Measurements from ENCODE around the gene CABP1.
"Not testable (repeated sequence)": the region's sequence is repeated elsewhere in the genome, so short reads cannot be mapped to it uniquely, and the experiment has no call there.

The CABP1 gene

DNA sequence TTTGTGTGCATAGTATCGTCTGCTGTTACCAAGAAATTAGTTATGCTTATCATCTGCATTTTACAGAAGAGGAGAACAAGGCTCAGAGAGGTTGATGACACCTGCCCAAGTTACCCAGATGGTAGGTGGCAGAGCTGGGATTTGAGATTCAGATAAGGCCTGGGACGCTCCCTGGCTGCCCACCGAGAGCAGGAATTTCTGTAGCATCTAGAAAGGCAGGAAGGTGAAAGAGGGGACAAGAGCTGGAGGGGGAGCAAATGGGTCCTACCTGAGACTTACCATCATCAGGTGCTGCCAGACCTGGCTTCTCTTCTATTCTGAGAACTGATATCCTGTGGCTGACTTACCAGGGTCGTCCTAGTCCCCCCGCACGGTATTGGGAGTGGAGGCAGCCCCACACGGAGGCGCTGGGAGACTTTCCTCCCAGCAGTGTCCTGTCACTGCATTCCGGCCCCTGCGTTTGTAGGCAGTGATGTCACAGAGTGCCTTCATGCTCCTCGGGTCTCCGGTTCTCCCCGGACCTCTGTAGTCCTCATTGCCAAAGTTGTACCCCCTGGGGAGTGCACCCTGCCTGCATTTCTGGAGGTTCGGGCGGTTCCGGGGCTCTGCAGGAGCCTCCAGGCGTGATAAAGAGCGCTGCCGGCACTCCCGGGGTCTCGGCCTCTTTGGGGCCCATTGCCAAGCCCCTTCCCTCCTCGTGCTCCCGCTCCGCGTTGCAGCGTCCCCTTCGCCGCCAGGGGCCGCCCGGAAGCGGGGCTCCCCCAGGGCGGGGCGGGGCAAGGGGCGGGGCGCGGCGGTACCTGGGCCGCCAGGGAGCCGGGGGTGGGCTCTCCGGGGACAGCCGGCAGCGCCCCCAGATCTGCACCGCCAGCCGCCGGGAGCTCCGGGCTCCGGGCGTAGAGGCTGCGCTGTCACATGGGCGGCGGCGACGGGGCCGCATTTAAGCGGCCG, at the start of gene CABP1:
TSS of gene CABP1 (plus strand) at position 856 of the 951 bp plus-strand sequence. CDS start at position 916, 60 bp downstream.
- peak; percentile 67 for DNase-seq

DNA sequence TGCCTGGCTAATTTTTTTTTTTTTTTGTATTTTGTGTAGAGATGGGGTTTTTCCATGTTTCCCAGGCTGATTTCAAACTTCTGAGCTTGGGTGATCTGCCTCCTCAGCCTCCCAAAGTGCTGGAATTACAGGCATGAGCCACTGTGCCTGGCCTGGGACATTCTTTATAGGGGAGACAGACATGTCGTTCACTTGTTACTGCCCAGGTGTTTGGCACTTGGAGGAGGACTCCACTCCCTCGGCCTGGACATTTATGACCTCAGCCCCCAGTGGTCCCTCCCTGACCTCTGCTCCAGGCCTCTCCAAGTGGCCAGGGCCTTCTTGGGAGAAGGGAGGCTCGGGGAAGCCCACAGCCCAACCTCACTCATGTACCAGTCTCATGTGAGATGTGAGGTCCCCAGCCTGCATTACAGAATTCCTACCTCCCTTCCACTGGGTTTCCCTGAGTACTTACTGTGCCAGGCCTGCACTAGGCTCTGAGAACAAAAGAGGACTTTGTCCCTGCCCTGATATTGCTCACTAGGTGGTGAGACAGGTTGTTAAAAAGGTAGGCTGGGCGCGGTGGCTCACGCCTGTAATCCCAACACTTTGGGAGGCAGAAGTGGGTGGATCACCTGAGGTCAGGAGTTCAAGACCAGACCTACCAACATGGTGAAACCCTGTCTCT, 49.6 kb upstream of the CABP1 start:
- DNase-seq = no peak

DNA sequence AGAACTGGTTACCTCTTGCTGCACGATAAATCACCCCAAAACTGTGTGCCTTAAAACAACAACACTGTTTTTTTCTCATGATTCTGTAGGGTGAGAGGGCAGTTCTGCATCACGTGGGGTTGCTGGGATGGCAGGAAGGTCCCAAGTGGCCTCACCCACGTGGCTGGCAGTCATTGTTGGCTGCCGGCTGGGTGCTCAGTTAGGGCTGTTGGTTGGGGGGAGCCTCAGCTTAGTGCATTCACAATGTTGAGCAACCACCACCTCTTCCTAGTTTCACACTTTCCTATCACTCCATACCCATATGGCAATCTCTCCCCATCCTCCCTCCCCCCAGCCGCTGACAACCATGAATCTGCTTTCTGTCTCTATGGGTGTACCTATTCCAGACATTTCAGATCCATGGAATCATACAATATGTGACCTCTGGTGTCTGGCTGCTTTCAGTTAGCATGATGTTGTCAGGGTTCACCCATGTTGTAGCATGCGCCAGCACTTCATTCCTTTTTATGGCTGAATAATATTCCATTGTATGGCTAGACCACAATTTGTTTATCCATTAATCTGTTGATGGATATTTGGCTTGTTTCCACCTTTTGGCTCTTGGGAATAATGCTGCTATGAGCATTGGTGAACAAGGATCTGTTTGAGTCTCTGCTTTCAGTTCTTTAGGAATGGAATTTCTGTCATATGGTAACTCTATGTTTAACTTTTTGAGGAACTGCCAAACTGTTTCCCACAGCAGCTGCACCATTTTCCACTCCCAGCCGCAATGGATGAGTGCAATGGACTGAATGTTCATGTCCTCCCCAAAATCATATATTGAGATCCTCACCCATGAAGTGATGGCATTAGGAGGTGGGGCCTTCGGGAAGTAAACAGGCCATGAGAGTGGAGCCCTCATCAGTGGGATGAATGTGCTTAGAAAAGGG, 48.0 kb upstream of the CABP1 start:
- no peak for DNase-seq

DNA sequence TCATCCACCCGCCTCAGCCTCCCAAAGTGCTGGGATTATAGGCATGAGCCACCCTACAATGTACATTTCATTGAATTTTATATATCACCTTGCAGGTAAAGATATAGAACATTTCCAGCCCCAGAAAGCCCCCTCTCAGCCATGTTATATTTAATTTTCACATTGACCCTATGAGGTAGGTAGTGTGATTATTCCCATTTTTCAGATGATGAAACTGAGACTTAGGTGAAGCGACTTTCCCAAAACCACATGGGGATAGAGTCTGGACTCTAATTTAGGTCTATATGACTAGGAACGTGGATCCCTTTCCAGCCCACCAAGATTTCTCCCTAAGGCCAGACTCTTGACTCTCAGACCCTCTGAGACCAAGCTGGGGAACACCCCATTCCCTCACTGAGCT, 43.5 kb upstream of the CABP1 start:
- no peak for DNase-seq

DNA sequence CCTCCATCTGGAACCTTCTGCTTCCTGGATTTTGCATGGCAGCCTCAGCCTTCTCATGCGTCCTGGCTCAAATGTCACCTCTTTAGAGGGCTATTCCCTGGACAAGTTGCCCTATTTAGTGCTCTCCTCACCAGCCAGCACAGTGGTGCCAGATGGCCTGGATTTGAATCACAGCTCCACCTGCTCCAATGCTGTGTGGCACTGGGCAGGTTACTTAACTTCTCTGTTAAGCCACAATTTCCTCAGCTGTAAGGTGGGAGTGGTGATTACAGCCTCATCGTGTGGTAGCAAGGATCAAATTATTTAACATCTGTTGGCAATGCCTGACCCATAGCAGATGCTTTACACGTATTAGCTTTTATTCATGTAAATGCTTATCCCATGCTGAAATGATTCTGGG, 42.6 kb upstream of the CABP1 start:
- no peak for DNase-seq

DNA sequence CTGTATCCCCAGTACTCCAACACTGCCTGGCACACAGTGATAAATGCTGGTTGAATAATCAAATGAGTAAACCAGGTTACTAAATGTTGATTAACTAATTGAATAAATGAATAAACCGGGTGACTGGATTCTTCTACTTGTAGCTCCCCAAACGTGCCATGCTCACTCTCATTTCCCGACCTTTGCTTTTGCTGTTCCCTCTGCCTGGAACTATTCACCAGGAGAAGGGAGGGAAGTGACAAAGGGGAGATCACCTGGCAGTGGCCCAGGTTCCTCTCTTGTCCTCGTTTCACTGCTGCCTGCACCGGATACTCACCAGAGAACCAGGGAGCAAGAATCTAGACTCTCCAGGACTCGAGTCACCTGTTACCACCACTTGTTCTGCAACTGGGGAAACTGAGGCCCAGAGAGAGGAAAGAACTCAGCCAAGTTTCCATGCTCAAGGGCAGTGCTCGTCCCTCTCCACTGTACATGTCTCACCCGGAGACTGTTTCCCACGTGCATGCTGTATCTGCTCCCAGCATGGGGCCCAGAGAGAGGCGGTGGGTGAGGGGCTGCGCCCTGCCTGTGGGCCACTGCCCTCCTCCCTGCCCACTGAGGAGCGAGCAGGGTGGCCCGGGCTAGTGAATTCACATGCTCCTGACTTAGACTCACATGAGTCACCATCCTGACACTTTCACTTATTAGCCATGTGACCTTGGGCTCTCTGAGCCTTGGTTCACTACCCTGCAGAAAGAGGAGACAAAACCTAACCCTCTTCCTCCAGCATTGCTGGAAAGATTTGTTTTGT, 41.6 kb upstream of the CABP1 start:
- no peak for DNase-seq

DNA sequence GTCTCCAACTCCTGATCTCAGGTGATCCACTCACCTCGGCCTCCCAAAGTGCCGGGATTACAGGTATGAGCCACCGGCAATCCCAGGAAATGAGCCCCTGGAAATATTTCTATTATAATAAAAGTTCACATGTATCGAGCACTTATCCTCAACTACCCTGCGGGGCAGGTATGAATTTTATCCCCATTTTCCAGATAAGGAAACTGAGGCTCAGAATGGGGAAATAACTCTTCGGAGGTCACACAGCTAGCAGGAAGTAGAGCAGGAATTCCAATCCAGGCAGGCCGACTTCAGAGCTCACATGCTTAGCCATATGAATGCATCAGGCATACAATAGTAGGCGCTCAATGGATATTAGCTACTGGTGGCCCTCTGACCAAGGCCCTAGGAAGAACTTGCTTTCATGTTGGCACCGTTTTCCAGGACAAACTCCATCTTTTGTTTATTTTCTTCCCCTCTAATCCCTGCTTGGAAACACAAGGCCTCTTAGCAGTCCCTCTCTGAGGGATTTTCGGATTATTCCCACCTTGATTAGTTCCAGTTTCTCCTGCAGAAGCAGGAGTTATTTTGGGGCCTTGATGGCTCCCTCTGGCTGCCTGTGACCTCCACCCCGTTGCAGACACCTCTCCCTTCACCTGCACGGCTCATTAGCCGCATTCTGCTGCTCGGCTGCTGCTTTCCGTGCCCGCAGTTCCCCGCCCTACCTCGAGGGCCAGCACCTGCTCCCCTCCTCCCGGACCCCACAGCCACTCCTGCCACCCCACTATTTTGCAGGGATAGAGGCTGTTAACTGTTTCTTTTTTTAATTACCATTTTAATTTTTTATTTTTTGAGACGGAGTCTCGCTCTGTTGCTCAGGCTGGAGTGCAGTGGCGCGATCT, 40.5 kb upstream of the CABP1 start:
- no peak for DNase-seq

DNA sequence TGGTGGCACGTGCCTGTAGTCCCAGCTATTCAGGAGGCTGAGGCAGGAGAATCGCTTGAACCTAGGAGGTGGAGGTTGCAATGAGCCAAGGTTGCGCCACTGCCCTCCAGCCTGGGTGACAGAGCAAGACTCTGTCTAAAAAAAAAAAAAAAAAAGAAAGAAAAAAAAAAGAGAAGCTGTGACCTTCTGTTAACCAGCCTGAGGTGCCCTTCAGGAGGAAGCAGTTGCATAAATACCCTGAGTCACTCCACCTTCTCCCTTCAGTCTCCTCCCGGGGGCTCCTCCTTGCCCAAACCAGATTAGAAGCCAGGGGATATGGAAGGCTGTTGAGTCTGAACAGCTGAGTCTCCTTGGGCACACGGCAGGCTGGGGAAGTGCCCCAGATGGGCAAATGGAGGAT, 38.0 kb upstream of the CABP1 start:
- DNase-seq = not testable (repeated sequence)

DNA sequence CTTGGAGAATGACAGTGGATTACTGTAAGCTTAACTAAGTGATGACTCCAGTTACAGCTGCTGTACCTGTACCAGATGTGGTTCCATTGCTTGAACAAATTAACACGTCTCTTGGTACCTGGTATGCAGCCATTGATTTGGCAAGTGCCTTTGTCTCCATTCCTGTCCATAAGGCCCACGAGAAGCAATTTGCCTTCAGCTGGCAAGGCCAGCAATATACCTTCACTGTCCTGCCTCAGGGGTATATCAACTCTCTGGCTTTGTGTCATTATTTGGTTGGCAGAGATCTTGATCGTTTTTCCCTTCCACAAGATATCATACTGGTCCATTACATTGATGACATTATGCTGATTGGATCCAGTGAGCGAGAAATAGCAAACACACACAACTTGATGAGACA, 29.9 kb upstream of the CABP1 start:
- DNase-seq = no peak

DNA sequence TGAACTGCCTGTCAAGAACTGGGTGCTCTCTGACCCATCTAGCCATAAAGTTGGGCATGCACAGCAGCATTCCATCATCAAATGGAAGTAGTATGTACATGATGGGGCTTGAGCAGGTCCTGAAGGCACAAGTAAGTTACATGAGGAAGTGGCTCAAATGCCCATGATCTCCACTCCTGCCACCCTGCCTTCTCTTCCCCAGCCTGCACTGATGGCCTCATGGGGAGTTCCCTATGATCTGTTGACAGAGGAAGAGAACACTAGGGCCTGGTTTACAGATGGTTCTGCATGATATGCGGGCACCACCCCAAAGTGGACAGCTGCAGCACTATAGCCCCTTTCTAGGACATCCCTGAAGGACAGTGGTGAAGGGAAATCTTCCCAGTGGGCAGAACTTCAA, 28.9 kb upstream of the CABP1 start:
- DNase-seq = not testable (repeated sequence)

DNA sequence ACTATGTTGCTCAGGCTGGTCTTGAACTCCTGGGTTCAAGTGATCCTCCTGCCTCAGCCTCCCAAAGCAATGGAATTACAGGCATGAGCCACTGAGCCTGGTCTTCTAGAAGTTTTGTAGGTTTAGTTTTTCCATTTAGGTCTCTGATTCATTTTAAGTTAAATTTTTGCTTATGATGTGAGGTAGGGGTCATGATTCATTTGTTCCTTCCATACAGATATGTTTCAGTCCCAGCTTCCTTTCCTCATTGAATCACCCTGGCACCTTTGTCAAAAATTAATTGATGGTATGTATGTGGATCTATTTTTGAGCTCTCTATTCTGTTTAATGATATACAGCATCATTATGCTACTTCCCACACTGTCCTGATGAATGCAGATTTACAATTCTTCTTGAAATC, 25.6 kb upstream of the CABP1 start:
- DNase-seq = no peak

DNA sequence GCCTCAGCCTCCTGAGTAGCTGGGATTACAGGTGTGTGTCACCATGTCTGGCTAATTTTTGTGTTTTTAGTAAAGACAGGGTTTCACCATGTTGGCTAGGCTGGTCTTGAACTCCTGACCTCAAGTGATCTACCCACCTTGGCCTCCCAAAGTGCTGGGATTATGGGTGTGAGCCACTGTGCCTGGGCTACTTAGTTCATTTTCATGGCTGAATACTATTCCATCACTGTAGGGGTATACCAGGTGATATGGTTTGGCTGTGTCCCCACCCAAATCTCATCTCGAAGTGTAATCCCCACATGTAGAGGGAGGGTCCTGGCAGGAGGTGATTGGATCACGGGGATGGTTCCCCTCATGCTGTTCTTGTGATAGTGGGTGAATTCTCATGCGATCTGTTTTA, 23.2 kb upstream of the CABP1 start:
- not testable (repeated sequence) for DNase-seq

DNA sequence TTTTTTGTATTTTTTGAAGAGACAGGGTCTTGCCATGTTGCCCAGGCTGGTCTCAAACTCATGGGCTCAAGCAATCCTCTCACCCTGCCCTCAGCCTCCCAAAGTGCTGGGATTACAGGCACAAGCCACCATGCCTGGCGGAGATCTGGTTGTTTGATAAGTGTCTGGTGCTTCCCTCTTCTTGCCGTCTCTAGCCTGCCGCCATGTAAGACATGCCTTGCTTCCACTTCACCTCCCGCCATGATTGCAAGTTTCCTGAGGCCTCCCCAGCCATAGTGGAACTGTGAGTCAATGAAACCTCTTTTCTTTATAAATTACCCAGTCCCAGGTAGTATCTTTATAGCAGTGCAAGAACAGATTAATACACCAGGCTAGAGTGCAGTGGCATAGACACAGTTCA, 22.7 kb upstream of the CABP1 start:
- not testable (repeated sequence) for DNase-seq

DNA sequence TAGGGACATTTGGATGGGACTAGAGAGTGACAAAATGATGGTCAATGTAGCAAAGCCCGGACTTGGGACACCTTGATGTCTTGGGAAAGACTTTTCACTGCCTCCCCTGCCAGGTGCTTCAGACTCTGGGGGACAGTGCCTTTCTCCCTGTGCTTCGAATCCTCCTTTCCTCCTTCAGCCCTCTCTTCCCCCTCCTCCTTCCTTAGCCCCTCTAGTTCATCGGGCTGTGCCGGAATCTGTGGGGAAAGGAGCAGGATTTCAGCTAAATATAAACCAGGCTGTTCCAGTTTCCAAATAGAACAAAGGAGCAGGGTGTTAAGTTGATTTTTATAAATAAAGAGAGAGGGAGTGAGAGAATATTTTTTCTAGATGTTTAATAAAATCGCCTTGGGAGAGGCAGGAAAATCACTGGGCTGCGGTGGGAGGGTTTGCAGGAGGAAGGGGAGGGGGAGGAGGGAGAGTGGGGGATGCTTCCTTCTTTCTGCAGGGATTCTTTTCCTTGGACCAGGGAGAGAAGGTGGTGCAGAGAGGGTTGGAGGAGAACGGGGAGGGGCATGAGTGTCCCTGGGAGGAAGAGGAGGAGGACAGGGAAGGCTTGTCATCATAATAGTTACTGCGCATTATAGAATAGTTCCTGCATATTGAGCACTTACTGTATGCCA, 21.3 kb upstream of the CABP1 start:
- no peak for DNase-seq

DNA sequence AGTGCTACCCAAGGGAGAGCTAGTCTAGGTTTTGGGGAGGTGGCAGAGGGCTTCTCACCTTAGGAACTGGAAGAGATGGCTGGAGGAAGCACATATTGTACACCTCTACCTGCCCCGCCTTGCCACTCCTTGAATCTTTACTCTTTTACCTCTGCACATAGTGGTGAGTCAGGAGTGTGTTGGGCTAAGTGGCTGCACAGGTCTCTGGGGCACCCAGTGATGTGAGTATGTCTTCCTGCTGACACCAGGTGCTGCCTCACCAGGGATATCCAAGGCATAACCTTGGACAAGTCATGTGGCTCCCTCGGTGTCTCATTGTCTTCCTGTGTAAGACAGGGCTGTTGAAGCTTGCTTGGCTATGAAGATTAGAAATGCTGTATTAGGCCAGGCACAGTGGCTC, 19.8 kb upstream of the CABP1 start:
- DNase-seq = no peak

DNA sequence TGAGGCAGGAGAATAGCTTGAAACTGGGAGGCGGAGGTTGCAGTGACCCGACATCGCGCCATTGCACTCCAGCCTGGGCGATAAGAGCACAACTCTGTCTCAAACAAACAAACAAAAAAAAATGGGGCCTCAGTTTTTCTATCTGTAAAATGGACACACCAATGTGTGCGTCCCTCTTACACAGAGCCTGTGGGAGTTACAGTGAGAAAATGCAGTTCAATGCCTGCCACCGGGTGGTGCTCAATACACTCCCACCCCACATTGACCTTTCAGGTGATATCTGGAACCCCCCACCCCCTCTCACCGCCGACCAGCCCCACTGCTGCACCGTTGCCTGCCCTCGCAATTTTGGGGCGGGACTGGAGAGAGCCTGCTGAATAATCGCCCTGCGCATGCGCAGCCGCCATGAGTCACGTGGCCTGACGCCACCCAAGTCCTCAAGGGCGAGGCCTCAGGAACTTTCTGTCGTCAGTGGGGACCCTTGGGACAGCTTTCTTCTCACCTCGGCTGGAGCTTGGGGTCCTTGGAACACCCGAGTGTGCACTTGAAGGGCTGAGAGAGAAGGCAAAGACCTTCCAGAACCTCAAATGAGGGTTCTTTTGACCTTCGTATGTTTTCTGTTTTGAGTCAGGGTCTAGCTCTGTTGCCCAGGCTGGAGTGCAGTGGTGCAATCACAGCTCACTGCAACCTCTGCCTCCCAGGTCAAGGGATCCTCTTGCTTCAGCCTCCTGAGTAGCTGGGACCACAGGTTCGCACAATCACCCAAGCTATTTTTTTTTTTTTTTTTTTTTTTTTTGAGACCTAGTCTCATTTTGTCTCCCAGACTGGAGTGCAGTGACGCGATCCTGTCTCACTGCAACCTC, 14.6 kb upstream of the CABP1 start:
- peak; percentile 39 for DNase-seq

DNA sequence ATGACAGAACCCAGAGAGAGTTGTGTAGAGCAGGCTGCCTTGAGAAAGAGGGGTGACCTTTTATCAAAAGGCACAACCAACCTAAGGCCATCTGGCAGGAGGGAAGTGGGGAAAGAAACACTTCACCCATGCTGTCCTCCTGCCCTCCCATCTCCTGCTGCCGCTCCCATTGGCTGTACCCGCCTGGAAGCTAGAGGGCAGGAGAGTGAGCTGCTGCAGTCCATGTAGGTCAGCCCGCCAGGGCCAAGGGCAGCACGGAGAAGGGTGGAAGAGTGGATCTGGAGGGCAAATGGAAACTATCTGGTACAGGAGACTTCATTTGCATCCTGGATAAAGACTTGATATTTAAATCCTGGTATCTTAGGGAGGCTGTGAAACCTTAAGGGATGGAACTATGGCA, 11.5 kb upstream of the CABP1 start:
- DNase-seq = no peak

DNA sequence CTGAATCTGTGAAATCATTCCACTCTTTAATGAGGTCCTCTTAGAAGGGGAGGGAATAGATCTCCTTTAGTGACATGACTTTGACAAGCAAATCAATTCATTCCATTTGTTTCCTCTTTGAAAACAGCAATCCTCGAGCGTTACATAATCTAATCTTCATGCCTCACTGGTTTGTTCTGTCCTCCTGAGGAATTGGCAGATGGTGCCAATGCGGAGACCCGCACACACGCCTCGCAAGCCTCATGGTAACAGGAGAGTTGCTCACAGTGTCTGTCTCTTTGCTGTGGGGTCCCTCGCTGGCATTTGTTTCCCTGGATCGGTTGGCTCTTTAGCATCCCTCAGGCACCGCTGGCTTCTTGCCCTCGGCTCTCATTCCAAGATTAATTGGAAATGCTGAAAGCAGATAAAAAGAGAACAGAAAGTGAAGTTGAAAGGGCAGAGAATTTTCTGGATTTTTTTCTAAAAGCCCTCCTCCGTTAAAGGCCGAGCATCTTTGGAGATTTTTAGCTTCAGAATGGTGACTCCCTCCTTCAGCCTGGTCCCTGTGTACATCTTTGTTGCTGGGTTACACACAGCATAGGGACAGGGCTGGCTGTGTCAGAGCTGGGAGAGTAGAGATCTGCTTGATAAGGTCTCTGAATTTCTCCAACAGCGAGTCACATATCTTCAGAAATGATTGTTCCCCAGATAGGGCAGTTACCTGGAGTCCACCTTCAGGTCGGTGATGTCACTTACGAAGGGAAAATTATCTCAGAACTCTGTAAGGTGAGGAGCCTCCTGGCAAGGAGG, 10.1 kb upstream of the CABP1 start:
- DNase-seq = no peak

DNA sequence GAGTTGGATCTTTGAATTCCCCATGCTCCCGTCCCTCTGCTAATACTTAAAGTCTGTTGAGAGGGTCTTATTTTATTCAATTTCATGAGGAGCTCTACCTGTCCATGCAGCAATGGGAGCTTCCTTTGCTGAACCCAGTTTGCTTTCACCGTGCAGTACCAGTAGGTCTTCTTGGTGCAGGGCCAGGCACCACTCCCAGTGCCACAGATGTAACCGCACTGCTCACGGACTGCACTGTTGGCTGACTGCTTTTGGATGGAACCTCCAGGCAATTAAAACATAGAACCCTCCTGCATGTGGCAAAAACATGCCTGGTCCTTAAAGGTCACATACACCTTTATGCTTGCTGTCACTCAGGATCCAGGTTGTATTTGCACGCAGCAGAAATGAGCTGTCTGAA, 9.3 kb upstream of the CABP1 start:
- no peak for DNase-seq

Measured in activated CD4-positive, alpha-beta T cell treated with anti-CD3 and anti-CD28 coated beads, Interleukin-2, Interleukin-6, amounts not matched to agents 100 ng/mL and 50 ng/mL, durations not matched to agents 16 hours and 8 hours (primary cell).